Measurements from ENCODE around the gene TUSC2.

Gene TUSC2

DNA sequence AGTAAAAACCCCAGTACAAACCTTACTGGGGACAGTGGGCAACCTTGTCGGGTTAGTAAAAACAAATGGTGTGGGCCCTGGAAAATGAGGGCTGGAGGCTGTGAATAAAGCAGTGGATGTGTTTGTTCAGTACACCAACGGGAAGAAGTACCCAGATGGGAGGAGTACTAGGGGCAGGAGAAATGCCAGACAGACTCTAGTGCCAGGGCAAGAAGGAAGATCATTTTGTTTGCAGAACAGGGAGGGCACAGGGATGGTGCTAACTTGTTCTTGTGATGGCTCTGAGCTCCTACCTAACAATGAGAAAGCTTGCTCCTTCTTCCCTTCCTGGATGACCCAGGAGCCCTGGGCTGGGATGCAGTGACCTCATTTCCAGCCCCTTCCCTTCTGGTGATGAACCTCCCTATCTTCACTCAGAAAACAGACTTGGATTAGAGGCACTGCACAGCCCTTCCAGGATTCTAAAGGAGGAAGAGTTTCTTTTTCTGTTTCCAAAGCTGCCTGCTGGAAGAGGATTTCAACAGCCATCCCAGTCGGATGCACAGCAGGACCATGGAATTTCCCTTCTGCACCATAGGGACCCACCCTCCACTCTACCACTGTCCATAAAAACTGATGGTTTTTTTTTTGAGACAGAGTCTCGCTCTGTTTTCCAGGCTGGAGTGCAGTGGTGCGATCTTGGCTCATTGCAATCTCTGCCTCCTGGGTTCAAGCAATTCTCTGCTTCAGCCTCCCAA lies 6.5 kb upstream of the TUSC2 start:
- no peak for DNase-seq (ENCODE audit: low read depth)

DNA sequence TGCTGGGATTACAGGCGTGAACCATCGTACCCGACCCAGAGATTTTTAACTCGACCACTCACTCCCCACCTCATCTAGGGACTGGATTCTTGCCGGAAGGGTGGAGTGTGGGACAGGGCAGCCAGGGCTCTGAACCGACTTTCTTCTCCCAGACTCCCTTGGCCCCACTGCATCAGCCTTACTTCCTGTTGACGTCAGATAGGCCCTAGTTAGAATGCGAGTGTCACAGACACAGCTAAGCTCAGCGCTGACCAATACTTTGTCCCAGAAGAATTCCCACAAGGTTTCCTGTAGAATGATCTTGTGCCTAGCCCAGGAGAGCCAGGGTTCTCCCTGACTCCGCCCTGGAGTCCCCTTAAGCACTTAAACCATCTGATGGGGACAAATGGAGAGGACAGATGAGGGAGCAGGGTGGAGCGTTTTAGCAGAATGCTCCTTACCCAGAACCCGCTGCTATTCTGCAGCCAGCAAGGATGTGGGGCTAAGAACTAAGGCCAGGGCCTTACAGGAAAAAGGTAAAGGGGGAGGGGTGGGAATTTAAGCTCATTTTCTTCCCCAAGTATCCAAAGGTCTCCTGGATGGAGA lies 5.8 kb upstream of the TUSC2 start:
- DNase-seq (ENCODE audit: low read depth): no peak

- no peak for DNase-seq (ENCODE audit: low read depth)
These were observed 3.4 kb upstream of the TUSC2 start for GRCh38 chr3:50331364-50331907.

DNA sequence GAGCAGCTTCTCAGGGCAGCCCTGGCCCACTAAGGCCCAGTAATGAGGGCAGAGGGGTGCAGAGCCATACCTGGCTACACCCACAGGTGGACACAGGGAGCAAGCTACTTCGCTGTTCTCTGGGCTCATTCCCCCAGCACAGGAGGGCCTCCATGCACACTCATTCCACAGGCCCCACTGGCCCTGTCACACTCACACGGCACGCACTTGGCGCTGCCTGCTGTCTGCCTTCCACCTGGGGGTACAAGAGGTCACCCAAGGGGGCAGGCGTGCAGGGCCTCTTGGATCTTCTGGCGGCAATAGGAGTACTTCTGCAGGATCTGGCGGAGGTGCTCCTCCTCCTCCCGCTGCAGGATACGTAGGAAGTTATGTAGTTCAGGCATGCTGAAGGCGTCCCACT lies 2.3 kb upstream of the TUSC2 start:
- no peak for DNase-seq (ENCODE audit: low read depth)

DNA sequence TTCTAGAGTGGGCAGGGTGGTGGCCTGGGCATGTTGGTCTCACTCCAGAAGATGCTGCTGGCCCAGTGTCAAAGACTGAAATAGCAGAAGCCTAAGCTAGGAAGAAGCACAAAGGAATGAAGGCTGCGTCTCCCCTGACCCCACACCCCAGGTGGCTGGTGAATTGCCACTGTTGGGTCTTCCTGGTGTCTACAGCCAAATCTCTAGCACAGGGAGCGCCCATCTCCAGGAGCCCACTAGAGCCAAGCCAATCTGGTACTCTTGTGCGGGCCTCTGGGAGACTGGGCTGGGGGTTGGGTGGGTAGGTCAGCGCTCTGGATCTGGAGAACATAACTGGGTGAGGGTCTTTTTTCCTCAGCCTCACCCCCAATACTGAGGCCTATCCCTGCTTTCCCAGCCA lies 894 bp downstream of the TUSC2 start:
- no peak for DNase-seq (ENCODE audit: low read depth)

- DNase-seq (ENCODE audit: low read depth): no peak
These were observed 1.9 kb downstream of the TUSC2 start for GRCh38 chr3:50326182-50326541.

- DNase-seq (ENCODE audit: low read depth): no peak
These were observed 2.4 kb downstream of the TUSC2 start for GRCh38 chr3:50325497-50326181.

- DNase-seq (ENCODE audit: low read depth): no peak
These were observed 2.9 kb downstream of the TUSC2 start for GRCh38 chr3:50325113-50325480.

- DNase-seq (ENCODE audit: low read depth): peak; percentile 30
These were observed 3.5 kb downstream of the TUSC2 start for GRCh38 chr3:50324351-50325112.

DNA sequence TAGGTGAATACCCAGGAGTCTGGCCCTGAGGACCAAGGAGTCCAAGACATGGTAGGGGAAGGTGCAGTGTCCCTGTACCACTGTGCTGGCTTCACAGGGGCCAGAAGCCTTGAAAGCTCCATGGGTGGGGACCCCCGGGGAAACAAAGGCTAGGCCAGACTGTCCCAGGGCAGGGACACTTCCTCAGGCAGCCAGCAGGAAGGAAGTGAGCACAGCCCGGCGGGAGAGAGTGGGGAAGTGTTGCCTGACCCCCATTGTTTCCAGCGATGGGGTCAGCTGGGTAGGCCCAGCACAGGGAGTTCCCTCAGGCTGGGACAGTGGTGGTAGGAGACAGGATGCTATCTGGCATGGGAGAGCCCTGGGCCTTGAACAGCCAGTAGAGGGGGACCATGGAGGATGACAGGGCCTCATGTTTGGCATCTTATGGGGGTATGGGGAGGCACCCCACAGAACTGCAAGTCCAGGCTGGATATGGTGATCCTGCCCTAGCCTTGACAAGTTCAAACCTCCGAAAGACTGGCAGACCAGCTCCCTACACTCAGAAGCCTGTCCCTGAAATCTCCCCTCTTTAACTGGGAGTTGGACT lies 4.3 kb downstream of the TUSC2 start:
- no peak for DNase-seq (ENCODE audit: low read depth)

DNA sequence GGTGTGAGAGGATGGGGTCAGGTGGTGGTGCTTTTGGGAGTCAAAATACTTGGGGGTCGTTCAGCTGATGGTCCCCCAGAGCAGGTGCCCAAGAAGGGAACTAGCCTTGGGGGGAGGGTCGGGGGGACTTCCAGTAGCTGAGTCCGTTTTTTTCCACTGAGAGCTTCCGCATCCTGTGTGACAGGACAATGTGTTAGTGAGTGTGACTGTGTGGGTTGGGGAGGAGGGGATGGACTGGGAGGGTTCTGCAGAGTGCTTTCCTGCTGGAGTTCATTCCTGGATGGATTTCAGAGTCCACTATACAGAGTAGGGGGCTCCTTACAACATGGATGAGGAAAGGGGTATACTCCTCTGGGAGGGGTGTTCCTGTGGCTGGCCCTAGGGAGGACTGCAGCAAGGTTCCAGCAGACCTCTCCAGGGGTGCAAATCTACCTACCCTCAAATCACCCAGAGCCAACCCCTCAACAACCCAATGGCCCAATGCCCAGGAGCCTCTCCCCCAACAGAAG lies 4.9 kb downstream of the TUSC2 start:
- no peak for DNase-seq (ENCODE audit: low read depth)

GRCh38 chr3:50322386-50323091 lies 5.5 kb downstream of the TUSC2 start, which contains the start of gene HYAL2:
Gene HYAL2, minus strand, starts transcription at chr3:50322745. Its CDS starts 2,256 bp downstream, at chr3:50320489.
- no peak for DNase-seq (ENCODE audit: low read depth)

DNA sequence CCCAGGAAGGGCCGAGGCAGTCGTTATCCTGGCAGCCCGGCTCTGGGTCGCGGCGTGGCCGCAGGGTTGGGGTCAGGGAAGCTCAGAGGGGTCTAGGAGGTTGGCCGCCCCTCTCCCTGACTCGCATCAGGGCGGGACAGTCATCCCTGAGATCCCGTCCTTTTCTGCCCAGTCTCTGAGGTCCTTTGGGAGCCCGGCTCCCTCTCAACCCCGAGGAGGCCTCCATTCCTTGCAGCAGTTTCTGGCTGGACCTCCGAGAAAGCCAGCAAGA lies 6.0 kb downstream of the TUSC2 start:
- DNase-seq (ENCODE audit: low read depth): no peak

DNA sequence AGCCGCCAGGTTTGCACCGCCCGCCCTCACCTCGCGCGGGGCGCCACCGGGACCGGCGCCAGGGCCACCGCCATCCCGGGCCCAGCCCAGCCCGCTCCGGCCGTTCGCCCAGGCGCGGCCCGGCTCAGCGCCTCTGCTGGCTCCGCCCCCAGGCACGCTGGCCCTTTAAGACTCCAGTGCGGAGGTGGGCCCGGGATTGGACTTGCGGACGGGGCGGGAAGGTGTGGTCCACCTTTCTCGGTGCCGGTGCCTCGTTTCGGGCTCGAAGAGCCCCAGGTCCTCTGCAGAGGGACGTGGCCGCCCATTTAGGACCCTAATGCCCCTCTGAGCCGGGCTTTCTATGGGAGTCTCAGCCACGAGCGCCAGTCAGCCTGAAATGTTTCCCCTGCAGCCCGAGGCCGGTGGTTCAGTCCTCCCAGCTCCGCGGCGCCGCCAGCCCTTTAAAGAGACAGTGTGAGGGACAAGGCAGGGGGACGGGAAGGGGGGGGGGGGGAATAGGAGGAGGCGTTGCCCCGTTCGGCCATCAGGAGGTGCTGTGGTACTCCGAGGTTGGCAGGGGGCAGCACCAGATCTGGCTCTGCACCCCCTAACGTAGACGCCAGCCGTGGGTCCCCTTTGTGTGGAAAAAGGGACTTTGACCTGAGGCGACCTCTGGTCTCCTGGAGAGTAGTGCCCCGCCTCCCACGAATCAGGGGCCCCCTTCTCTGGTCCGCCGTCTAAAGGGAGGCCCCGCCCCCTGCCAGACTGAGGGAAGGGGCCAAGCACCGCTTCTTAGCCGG lies 6.5 kb downstream of the TUSC2 start:
- DNase-seq (ENCODE audit: low read depth): peak; percentile 64

GRCh38 chr3:50320853-50321335 lies 7.1 kb downstream of the TUSC2 start:
- peak; percentile 52 for DNase-seq (ENCODE audit: low read depth)

DNA sequence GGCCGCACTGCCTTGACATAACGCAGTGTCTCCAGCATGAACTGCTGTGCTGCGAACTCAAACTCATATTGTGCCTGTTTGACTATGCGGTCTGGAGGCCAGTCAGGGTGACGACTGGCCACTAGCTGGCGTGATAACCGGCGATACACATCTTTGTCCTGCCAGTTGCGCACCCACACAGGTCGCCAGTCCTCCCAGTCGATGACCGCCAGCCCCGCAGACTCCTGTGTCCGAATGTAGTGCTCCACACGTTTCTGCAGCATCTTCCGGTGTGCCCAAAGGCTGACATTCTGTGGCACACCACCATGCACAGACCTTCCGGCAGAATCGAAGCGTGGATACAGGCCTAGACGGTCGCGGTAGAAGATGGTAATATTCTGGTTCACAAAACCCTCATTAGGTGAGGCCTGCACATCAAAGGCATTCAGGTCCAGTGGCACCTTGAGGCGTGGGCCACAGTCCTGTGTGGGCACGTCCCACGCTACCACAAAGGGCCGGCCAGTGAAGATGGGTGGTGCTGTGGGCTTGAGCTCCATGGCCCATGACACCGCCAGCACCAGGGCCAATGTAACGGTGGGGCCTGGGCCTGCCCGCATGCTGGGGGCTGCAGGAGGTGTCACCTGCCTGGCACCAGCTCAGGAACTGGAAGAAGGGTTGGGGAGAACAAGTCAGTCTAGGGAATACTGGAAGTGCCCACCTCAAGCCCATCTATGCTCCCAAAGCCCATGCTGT lies 8.0 kb downstream of the TUSC2 start:
- no peak for DNase-seq (ENCODE audit: low read depth)

- DNase-seq (ENCODE audit: low read depth): no peak
These were observed 8.7 kb downstream of the TUSC2 start for GRCh38 chr3:50319181-50319893.

- no peak for DNase-seq (ENCODE audit: low read depth)
These were observed 9.4 kb downstream of the TUSC2 start for GRCh38 chr3:50318615-50319014.

- no peak for DNase-seq (ENCODE audit: low read depth)
These were observed 9.9 kb downstream of the TUSC2 start for GRCh38 chr3:50318163-50318562.

Measured in activated T-helper 1 cell treated with Interleukin-2 at 50 U/mL for 16 hours (primary cell).